H1 (cell line): Measurements from ENCODE around the gene FKBP8. TPM values are rescaled to one million over a fixed set of nuclear protein-coding genes. Genes with fewer than 3 reads are reported as not detected.

Experiments used
- CTCF ChIA-PET: fragments of 300-600 bp; sonication (Branson Sonifier 250); formaldehyde crosslinking; loops from one replicate; lab custom pipeline; 2021; ENCODE audit not compliant: partially characterized antibody; lab: Charles Lee
- POLR2A ChIA-PET: fragments of 300-600 bp; sonication (Branson Sonifier 250); formaldehyde crosslinking; loops from one replicate; lab custom pipeline; 2021; ENCODE audit warnings: inconsistent platforms; ENCODE audit not compliant: partially characterized antibody; lab: Charles Lee
- DNase-seq, 2 experiments: peaks; one replicate each; pipeline versions ENCODE4 v3.0.0 to v3.0.0-alpha.2; 2010 to 2022; ENCODE audit warnings: low spot score in 2 of 2, low read depth in 1 of 2, mixed read lengths in 1 of 2
- FAIRE-seq: peaks from 2 replicates; lab custom pipeline; 2011; peaks lifted over from hg19 to GRCh38; lab: Jason Lieb, UNC
- H2AFZ ChIP-seq: 2 replicates; pipeline ENCODE4 v1.8.1; 2012; ENCODE audit warnings: low read length, inconsistent platforms
- H2AK5ac ChIP-seq: 2 replicates; pipeline ENCODE4 v1.6.1; 2013; ENCODE audit warnings: low read depth, low read length
- H2BK120ac ChIP-seq: replicated peaks from 2 replicates; pipeline ENCODE3; 2013; ENCODE audit warnings: low read depth, low read length, inconsistent platforms
- H2BK12ac ChIP-seq: 2 replicates; pipeline ENCODE4 v1.6.1; 2013; ENCODE audit warnings: low read depth, low read length
- H2BK15ac ChIP-seq: 2 replicates; pipeline ENCODE4 v1.6.1; 2013; ENCODE audit warnings: low read length
- H2BK20ac ChIP-seq: 2 replicates; pipeline ENCODE4 v1.6.1; 2013; ENCODE audit warnings: low read length
- H2BK5ac ChIP-seq: 2 replicates; pipeline ENCODE4 v1.6.1; 2013; ENCODE audit warnings: low read depth, low read length
- H3K14ac ChIP-seq: 2 replicates; pipeline ENCODE4 v1.6.1; 2013; ENCODE audit warnings: inconsistent platforms; ENCODE audit not compliant: insufficient read length
- H3K18ac ChIP-seq: 2 replicates; pipeline ENCODE4 v1.6.1; 2013; ENCODE audit warnings: low read length; ENCODE audit errors: extremely low read depth
- H3K23ac ChIP-seq: 2 replicates; pipeline ENCODE4 v1.6.1; 2013; ENCODE audit warnings: inconsistent platforms; ENCODE audit not compliant: insufficient read length
- H3K23me2 ChIP-seq: 2 replicates; pipeline ENCODE4 v1.6.1; 2013; ENCODE audit warnings: low read depth, low read length
- H3K27ac ChIP-seq: 2 replicates; pipeline ENCODE4 v1.6.1; 2011; ENCODE audit warnings: low read depth, low read length, inconsistent platforms
- H3K27me3 ChIP-seq, 4 experiments: replicated peaks in 1 of 4; 1 replicate in 1 of 4; 2 replicates in 3 of 4; pipeline versions ENCODE4 v1.6.1 to v1.8.1; 2011 to 2013; ENCODE audit warnings: low read length in 3 of 4, mild to moderate bottlenecking in 3 of 4, inconsistent platforms in 2 of 4, mixed read lengths in 2 of 4, moderate library complexity in 1 of 4; ENCODE audit not compliant: control insufficient read depth in 3 of 4, insufficient read depth in 3 of 4; ENCODE audit errors: extremely low read depth in 1 of 4
- H3K36me3 ChIP-seq, 4 experiments: 2 replicates each; pipeline versions ENCODE4 v1.6.1 to v1.8.1; 2011 to 2013; ENCODE audit warnings: mild to moderate bottlenecking in 4 of 4, low read length in 3 of 4, moderate library complexity in 2 of 4, control low read depth in 1 of 4, inconsistent platforms in 1 of 4; ENCODE audit not compliant: insufficient read depth in 4 of 4, control insufficient read depth in 2 of 4
- H3K4ac ChIP-seq: replicated peaks from 2 replicates; pipeline ENCODE3; 2013; ENCODE audit warnings: low read length, low read depth, mixed read lengths, inconsistent platforms; ENCODE audit not compliant: insufficient read length
- H3K4me1 ChIP-seq, 4 experiments: replicated peaks in 1 of 4; 1 replicate in 1 of 4; 2 replicates in 3 of 4; pipeline versions ENCODE4 v1.6.1 to v1.8.1; 2011 to 2013; ENCODE audit warnings: low read length in 3 of 4, inconsistent platforms in 2 of 4, mixed read lengths in 1 of 4; ENCODE audit not compliant: insufficient read depth in 4 of 4, control insufficient read depth in 3 of 4
- H3K4me2 ChIP-seq, 2 experiments: 2 replicates each; pipeline versions ENCODE4 v1.6.1 to v1.8.1; 2011 to 2013; ENCODE audit warnings: low read depth in 2 of 2, low read length in 2 of 2, control low read depth in 1 of 2, inconsistent platforms in 1 of 2, mild to moderate bottlenecking in 1 of 2; ENCODE audit not compliant: insufficient read depth in 1 of 2
- H3K4me3 ChIP-seq, 4 experiments: fragments of 200-600, 300-600 bp in 1 of 4; sonication (generic), shearing (Covaris generic), sonication (Bioruptor Twin) in 1 of 4; 2 replicates each; pipeline versions ENCODE4 v1.5.1 to v1.8.1; 2011 to 2016; ENCODE audit warnings: low read length in 4 of 4, low read depth in 3 of 4, control low read depth in 2 of 4, inconsistent platforms in 2 of 4, mild to moderate bottlenecking in 2 of 4, mixed read lengths in 1 of 4, moderate library complexity in 1 of 4; ENCODE audit not compliant: insufficient read depth in 2 of 4; ENCODE audit errors: extremely low read depth in 1 of 4
- H3K56ac ChIP-seq: replicated peaks from 2 replicates; pipeline ENCODE3; 2013; ENCODE audit warnings: low read depth, mild to moderate bottlenecking, mixed read lengths, low read length, inconsistent platforms; ENCODE audit not compliant: insufficient read length
- H3K79me1 ChIP-seq: 2 replicates; pipeline ENCODE4 v1.6.1; 2013; ENCODE audit warnings: low read depth, low read length, control low read depth
- H3K79me2 ChIP-seq, 2 experiments: 2 replicates each; pipeline versions ENCODE4 v1.6.1 to v1.8.1; 2012 to 2013; ENCODE audit warnings: low read length in 2 of 2, mild to moderate bottlenecking in 2 of 2, inconsistent platforms in 1 of 2; ENCODE audit not compliant: insufficient read depth in 2 of 2, control insufficient read depth in 1 of 2
- H3K9ac ChIP-seq, 4 experiments: replicated peaks in 1 of 4; 1 replicate in 1 of 4; 2 replicates in 3 of 4; pipeline versions ENCODE4 v1.6.1 to v1.8.1; 2011 to 2013; ENCODE audit warnings: low read depth in 3 of 4, low read length in 3 of 4, control low read depth in 2 of 4, mild to moderate bottlenecking in 2 of 4, moderate library complexity in 2 of 4, inconsistent platforms in 1 of 4; ENCODE audit errors: extremely low read depth in 1 of 4
- H3K9me3 ChIP-seq, 2 experiments: 2 replicates each; pipeline versions ENCODE4 v1.6.1 to v1.8.1; 2012 to 2013; ENCODE audit warnings: mild to moderate bottlenecking in 2 of 2, moderate library complexity in 2 of 2, control low read depth in 1 of 2, inconsistent platforms in 1 of 2, low read depth in 1 of 2, low read length in 1 of 2, mixed read lengths in 1 of 2; ENCODE audit not compliant: insufficient read depth in 2 of 2
- H4K20me1 ChIP-seq, 2 experiments: replicated peaks in 1 of 2; 2 replicates each; pipeline versions ENCODE3 to v1.8.1; 2011 to 2013; ENCODE audit warnings: inconsistent platforms in 2 of 2, low read length in 2 of 2, mild to moderate bottlenecking in 1 of 2; ENCODE audit not compliant: insufficient read depth in 2 of 2, control insufficient read depth in 1 of 2
- H4K5ac ChIP-seq: 2 replicates; pipeline ENCODE4 v1.6.1; 2013; ENCODE audit warnings: low read length, low read depth, mixed read lengths, inconsistent platforms; ENCODE audit not compliant: insufficient read length
- H4K8ac ChIP-seq: 2 replicates; pipeline ENCODE4 v1.8.0; 2013; ENCODE audit warnings: mild to moderate bottlenecking, moderate library complexity, low read length, inconsistent platforms; ENCODE audit not compliant: insufficient read depth; ENCODE audit errors: extremely low read depth
- H4K91ac ChIP-seq: replicated peaks from 2 replicates; pipeline ENCODE3; 2013; ENCODE audit warnings: low read length, mixed read lengths, inconsistent platforms; ENCODE audit not compliant: insufficient read length
- SIN3A ChIP-seq, 2 experiments: IDR thresholded peaks in 1 of 2; conservative IDR thresholded peaks in 1 of 2; 2 replicates each; pipeline ENCODE4 v1.6.1; 2011 to 2012; ENCODE audit warnings: low read length in 2 of 2, improper control_type of control experiment in 1 of 2, low read depth in 1 of 2, mild to moderate bottlenecking in 1 of 2
- SP2 ChIP-seq: IDR thresholded peaks from 2 replicates; pipeline ENCODE4 v1.6.1; 2012; ENCODE audit warnings: mild to moderate bottlenecking, low read length, inconsistent platforms
- WGBS, 2 experiments: shearing (Covaris generic) in 1 of 2; methylation state at CpG; one replicate each; pipeline versions ENCODE4 v1.1.6 to v1.1.7; 2013 to 2015; ENCODE audit warnings: low lambda C conversion rate in 2 of 2, mixed read lengths in 2 of 2, inconsistent platforms in 1 of 2, low coverage in 1 of 2, missing lambda C conversion rate in 1 of 2; ENCODE audit not compliant: insufficient replicate concordance in 2 of 2, insufficient coverage in 1 of 2, insufficient read length in 1 of 2; ENCODE audit errors: extremely low coverage in 1 of 2, missing lambda C conversion rate in 1 of 2; 5-methylcytosine and 5-hydroxymethylcytosine counted together
- polyA plus RNA-seq, 7 experiments: library from polyadenylated mRNA; depleted of rRNA in 3 of 7; stranded (reverse) in 5 of 7; unstranded in 2 of 7; fragments of >200 nt in 5 of 7; fragments of 200-250 nt in 2 of 7; gene quantifications; 1 replicate in 5 of 7; 2 replicates in 1 of 7; 4 replicates in 1 of 7; pipeline versions ENCODE4 v1.2.1 to v1.2.3, GENCODE V29; 2011 to 2013; ENCODE audit warnings: missing spikeins in 2 of 7, mixed read lengths in 2 of 7
- total RNA-seq: library from RNA; stranded (reverse); fragmentation: NEBNext Ultra II Directional; extraction: Animal tissue kit (Norgen Biotek cat#: 25700); gene quantifications from 2 replicates; pipeline ENCODE4 v1.2.1, GENCODE V29; 2021

Gene FKBP8
- total and polyA plus RNA-seq, 2 of the 8 experiments (the other 6 are each of a cell fraction or from before 2014, with no cell fraction given): 264 to 309 TPM

DNA sequence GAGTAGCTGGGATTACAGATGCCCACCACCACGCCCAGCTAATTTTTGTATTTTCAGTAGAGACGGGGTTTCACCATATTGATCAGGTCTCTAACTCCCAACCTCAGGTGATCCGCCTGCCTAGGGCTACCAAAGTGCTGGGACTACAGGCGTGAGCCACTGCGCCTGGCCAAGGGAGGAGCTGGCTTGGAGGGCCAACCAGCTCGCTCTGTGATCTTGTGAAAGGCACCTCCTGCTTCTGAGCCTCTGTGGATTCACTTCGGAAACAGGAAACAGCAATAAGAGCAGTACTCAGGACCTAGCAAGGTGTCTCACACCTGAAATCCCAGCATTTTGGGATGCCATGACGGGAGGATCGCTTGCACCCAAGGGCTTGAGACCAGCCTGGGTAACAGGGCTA, 19.5 kb downstream of the FKBP8 start:
- Histone ChIP-seq H3K9me3 (no peaks in the 10 kb centered on the region), H3K9ac (no peak overlapping the region), H4K5ac (no peak overlapping the region), H3K4me2 (no peak overlapping the region), H2BK120ac (no peak overlapping the region), H4K8ac (peak overlapping the region; percentile 35; the same call in 1 of the 2 replicates), H4K91ac (no peak overlapping the region), H3K4ac (no peak overlapping the region), H2AK5ac (no peak overlapping the region), H3K23ac (no peak overlapping the region), H3K36me3 (no peaks in the 10 kb centered on the region), H3K79me1 (peaks cover 7% of the 10 kb centered on the region), H3K4me1 (peaks cover 0 to 3% (median under 1%) of the 10 kb centered on the region in 4 experiments; a peak in 4 of 7 replicates), H3K23me2 (peaks cover 10% of the 10 kb centered on the region; the same call in 1 of the 2 replicates), H3K18ac (no peak overlapping the region), H2BK15ac (no peak overlapping the region), H2BK12ac (peak overlapping the region; percentile 50; the same call in 1 of the 2 replicates), H3K14ac (no peak overlapping the region), H4K20me1 (peaks cover 1 to 7% of the 10 kb centered on the region in 2 experiments), H3K27ac (no peak overlapping the region), H3K79me2 (peaks cover 0 to 16% of the 10 kb centered on the region in 2 experiments; a peak in 2 of 4 replicates), H2AFZ (no peak overlapping the region), H2BK20ac (no peak overlapping the region), H3K27me3 (no peaks in the 10 kb centered on the region; a peak in 1 of 7 replicates), H3K4me3 (no peak overlapping the region), H3K56ac (no peak overlapping the region), H2BK5ac (no peak overlapping the region)
- ChIA-PET POLR2A (interaction anchor here (0.6 to 4.0 kb wide), 8 partner anchors 9 to 244 kb away, joined by 3 to 19 read pairs (median 4); partner anchors contain the start of gene UBA52), CTCF (interaction anchor here (0.6 to 32.9 kb wide), 10 partner anchors 20 to 310 kb away, joined by 3 to 458 read pairs (median 4); partner anchors contain the start of gene FKBP8)
- WGBS, 2 experiments: 81% methylated on average over 8 of the region's 9 CpGs; no CpG with 5 or more reads in 1 of the 2 experiments
- TF ChIP-seq SP2 (no peak), SIN3A (conservative IDR thresholded peaks at IDR 0.05 in 1 of 2, IDR thresholded peaks at IDR 0.05 in 1 of 2; ENCODE audit: low read depth in 1 of 2, low read length in 2 of 2) (no peak)
- FAIRE-seq (no peak), DNase-seq (no peak)
